BLaER1 treated with 17β-estradiol and CSF1 and Interleukin-3, amounts not matched to agents 10 nM and 100 nM (cell line): ENCODE results near the gene POLN.
A peak's percentile ranks its signal among the peaks of the same experiment; 100 is the strongest.

Experiments used
- H3K27ac ChIP-seq, 11 experiments: shearing (Covaris generic); formaldehyde crosslinking; 2 replicates each; pipeline ENCODE4 v1.8.1; 2022
- H3K27me3 ChIP-seq, 11 experiments: shearing (Covaris generic); formaldehyde crosslinking; 2 replicates each; pipeline ENCODE4 v1.8.1; 2022
- H3K36me3 ChIP-seq, 11 experiments: shearing (Covaris generic); formaldehyde crosslinking; 2 replicates each; pipeline ENCODE4 v1.8.1; 2022
- H3K4me1 ChIP-seq, 10 experiments: shearing (Covaris generic); formaldehyde crosslinking; 2 replicates each; pipeline ENCODE4 v1.8.1; 2022
- H3K4me2 ChIP-seq, 11 experiments: shearing (Covaris generic); formaldehyde crosslinking; 2 replicates each; pipeline ENCODE4 v1.8.1; 2022
- H3K4me3 ChIP-seq, 10 experiments: shearing (Covaris generic); formaldehyde crosslinking; 2 replicates each; pipeline ENCODE4 v1.8.1; 2022
- H3K9ac ChIP-seq, 11 experiments: shearing (Covaris generic); formaldehyde crosslinking; 2 replicates each; pipeline ENCODE4 v1.8.1; 2022
- H3K9me3 ChIP-seq, 11 experiments: shearing (Covaris generic); formaldehyde crosslinking; replicated peaks in 1 of 11; 2 replicates each; pipeline ENCODE4 v1.8.1; 2022
- H4K20me1 ChIP-seq, 11 experiments: shearing (Covaris generic); formaldehyde crosslinking; 2 replicates each; pipeline ENCODE4 v1.8.1; 2022
- Cebpa-rat ChIP-seq, 11 experiments: shearing (Covaris generic); IDR thresholded peaks; 2 replicates each; pipeline ENCODE4 v1.8.1; 2022

The POLN gene

DNA sequence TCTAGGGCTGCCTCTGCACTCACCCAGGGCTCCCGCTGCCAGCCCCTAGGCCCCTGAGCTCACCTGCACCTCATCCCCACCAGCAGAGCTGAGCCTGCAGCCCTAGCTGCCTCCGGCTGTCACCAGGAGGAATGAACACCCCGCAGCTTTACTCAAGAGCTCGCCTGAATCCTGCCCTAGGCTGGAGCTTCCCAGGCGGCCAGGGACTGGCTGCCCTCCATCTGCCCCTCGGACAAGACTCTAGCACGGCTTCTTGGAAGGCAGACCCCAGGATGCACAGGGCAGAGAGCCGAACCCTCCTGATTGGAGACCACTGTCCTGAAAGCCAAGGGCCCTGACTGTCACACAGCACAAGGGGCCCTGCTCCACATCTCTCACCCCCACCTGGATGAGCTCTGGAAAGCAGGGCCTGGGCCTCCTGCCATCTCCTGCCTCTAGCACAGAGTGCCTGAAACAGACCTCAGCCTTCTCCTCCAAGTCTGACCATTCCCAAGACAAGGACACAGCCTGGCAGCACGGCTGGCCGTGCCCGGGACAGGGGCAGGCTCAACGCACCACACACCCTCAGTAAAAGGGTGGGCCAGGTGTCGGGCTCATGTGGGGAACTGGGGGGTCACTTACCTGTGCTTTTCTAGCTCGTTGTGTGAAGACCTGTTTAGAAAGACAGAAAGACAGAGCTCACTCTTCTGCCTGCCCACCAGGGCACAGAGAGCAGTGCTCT lies 15.6 kb upstream of the POLN start:
- Histone ChIP-seq H3K9me3 (no peaks in the 10 kb centered on the region), H3K9ac (peak overlapping the region; percentile 11 to 97 (median 56); a peak in 20 of 22 replicates), H3K27me3 (no peaks in the 10 kb centered on the region), H3K27ac (peak overlapping the region in 10 of 11 experiments; percentile 8 to 72 (median 57); a peak in 16 of 22 replicates), H3K36me3 (peaks cover 17 to 76% (median 45%) of the 10 kb centered on the region in 11 experiments; a peak in 21 of 22 replicates), H3K4me3 (peak overlapping the region in 3 of 10 experiments; percentile 2 to 19 (median 5); a peak in 3 of 20 replicates), H3K4me2 (peak overlapping the region; percentile 57 to 98 (median 73)), H4K20me1 (peaks cover 72 to 86% (median 85%) of the 10 kb centered on the region in 11 experiments), H3K4me1 (peaks cover 48 to 60% (median 53%) of the 10 kb centered on the region in 10 experiments)
- no peak for TF ChIP-seq Cebpa-rat (IDR thresholded peaks at IDR 0.05)

GRCh38 chr4:2256781-2257191 lies 14.9 kb upstream of the POLN start:
- TF ChIP-seq Cebpa-rat (IDR thresholded peaks at IDR 0.05): no peak
- Histone ChIP-seq H3K9ac (peak overlapping the region; percentile 11 to 97 (median 56); a peak in 20 of 22 replicates), H4K20me1 (peaks cover 77 to 93% (median 86%) of the 10 kb centered on the region in 11 experiments), H3K4me3 (peak overlapping the region in 3 of 10 experiments; percentile 2 to 19 (median 5); a peak in 3 of 20 replicates), H3K9me3 (no peaks in the 10 kb centered on the region), H3K4me2 (peak overlapping the region; percentile 57 to 98 (median 73)), H3K27ac (peak overlapping the region in 10 of 11 experiments; percentile 31 to 72 (median 57); a peak in 19 of 22 replicates), H3K4me1 (peaks cover 48 to 59% (median 53%) of the 10 kb centered on the region in 10 experiments), H3K27me3 (no peaks in the 10 kb centered on the region), H3K36me3 (peaks cover 17 to 83% (median 51%) of the 10 kb centered on the region in 11 experiments; a peak in 21 of 22 replicates)

GRCh38 chr4:2256156-2256731 lies 14.3 kb upstream of the POLN start:
- Histone ChIP-seq H3K27me3 (no peaks in the 10 kb centered on the region), H3K4me1 (peaks cover 48 to 59% (median 53%) of the 10 kb centered on the region in 10 experiments), H3K36me3 (peaks cover 22 to 88% (median 55%) of the 10 kb centered on the region in 11 experiments; a peak in 21 of 22 replicates), H3K27ac (peak overlapping the region in 10 of 11 experiments; percentile 31 to 72 (median 57); a peak in 17 of 22 replicates), H3K4me2 (peak overlapping the region; percentile 57 to 98 (median 73)), H3K9ac (peak overlapping the region in 10 of 11 experiments; percentile 11 to 97 (median 57); a peak in 15 of 22 replicates), H3K9me3 (no peaks in the 10 kb centered on the region), H4K20me1 (peaks cover 77 to 98% (median 87%) of the 10 kb centered on the region in 11 experiments), H3K4me3 (peak overlapping the region in 1 of 10 experiments; percentile 5; a peak in 1 of 20 replicates)
- no peak for TF ChIP-seq Cebpa-rat (IDR thresholded peaks at IDR 0.05)

DNA sequence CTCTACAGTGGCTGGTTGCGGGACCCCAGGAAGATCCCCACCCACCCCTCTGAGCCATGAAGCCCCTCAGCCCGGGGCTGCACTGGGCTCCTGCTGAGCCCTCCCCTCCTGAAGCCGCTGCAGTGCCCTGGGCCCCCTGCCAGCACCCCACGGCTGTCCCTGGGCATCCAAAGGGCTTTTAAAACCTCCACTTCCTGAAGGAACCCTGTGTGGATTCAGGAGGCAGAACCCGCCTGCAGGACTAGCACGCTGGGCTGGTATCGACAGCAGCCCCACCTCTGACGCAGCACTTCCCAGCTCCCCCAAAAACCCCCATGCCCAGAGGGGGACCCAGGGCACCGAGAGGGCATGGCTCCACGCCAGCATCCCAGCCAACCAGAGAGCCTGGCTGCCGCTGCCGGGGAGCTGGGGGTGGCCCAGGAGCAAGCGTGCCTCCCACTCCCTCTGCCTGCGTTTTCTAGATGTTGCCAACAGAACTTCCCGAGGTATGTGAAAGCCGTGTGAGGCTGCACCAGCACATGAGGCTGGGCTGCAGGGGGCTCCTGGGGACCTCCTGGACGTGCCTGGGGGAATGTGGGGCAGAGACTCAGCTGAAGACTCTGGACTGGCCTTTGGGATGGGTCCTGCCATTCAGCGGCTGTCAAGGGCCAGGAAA lies 13.7 kb upstream of the POLN start:
- Histone ChIP-seq H3K27ac (peak overlapping the region in 6 of 11 experiments; percentile 41 to 72 (median 60); a peak in 9 of 22 replicates), H3K9me3 (no peaks in the 10 kb centered on the region), H3K36me3 (peaks cover 26 to 95% (median 61%) of the 10 kb centered on the region in 11 experiments; a peak in 21 of 22 replicates), H3K27me3 (no peaks in the 10 kb centered on the region), H3K9ac (peak overlapping the region in 7 of 11 experiments; percentile 11 to 97 (median 54); a peak in 7 of 22 replicates), H4K20me1 (peaks cover 72 to 98% (median 85%) of the 10 kb centered on the region in 11 experiments), H3K4me1 (peaks cover 44 to 54% (median 50%) of the 10 kb centered on the region in 10 experiments), H3K4me3 (no peak overlapping the region), H3K4me2 (peak overlapping the region in 9 of 11 experiments; percentile 57 to 98 (median 73); a peak in 14 of 22 replicates)
- TF ChIP-seq Cebpa-rat (IDR thresholded peaks at IDR 0.05): no peak

GRCh38 chr4:2254665-2255500 lies 13.0 kb upstream of the POLN start:
- H3K27ac ChIP-seq: no peak overlapping the region
- TF ChIP-seq Cebpa-rat (IDR thresholded peaks at IDR 0.05): no peak
- no peaks in the 10 kb centered on the region for H3K9me3 ChIP-seq
- H3K27me3 ChIP-seq: no peaks in the 10 kb centered on the region
- H3K4me1 ChIP-seq: peaks cover 36 to 47% (median 42%) of the 10 kb centered on the region in 10 experiments
- H3K36me3 ChIP-seq: peaks cover 33 to 97% (median 65%) of the 10 kb centered on the region in 11 experiments
- no peak overlapping the region for H3K4me2 ChIP-seq
- no peak overlapping the region for H3K4me3 ChIP-seq
- peaks cover 65 to 98% (median 84%) of the 10 kb centered on the region in 11 experiments for H4K20me1 ChIP-seq
- 0 out of 22 replicates have a peak overlapping the region, but pooled peaks of 1 of the 11 experiments have one; percentile 4 for H3K9ac ChIP-seq

DNA sequence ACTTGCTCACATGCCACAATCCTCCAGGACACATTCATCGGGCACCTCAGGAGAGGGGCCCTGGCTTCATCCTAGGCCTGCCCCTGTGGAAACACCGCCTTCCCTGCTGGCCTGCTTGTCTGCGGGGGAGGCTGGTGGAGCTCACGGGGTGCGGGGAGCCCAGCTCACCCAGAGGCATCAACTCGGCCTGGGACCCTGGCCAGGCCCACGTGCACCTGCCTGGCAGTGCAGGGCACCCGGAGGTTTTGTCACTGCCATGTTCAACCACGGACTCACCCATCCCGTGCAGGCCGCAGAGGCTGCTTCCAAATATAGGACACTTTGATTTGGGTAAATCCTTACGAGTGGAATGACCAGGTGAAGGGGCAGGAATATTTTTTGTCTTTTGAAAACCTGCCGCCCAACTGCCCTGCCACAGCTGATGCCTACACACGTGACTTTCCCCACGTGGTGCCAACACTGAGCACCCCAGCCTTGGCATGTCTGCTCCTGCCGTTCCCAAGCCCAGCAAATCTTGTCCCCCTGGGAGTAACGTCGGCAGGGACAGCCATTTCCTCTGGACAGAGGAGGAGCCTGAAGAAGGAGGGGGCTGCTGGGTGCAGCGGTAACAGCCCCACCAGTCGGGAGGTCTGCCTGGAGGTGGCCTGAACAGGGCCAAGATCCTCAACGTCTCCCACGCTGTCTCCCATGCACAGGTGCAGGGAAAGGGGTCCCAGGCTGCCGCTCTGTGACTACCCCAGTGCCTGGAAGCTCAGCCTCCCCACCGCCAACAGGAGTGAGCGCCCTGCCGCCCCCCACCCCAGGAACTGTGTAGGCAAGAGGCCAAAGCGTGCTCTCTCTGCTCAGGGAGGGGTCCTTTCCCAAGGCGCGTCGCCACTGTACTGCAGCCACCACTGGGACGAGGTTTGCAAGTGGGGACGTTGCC lies 11.5 kb upstream of the POLN start:
- Histone ChIP-seq H3K36me3 (peaks cover 36 to 97% (median 72%) of the 10 kb centered on the region in 11 experiments), H3K9ac (peak overlapping the region in 2 of 11 experiments; percentile 30 to 33; a peak in 3 of 22 replicates), H3K9me3 (no peaks in the 10 kb centered on the region), H4K20me1 (peaks cover 51 to 98% (median 77%) of the 10 kb centered on the region in 11 experiments), H3K4me2 (no peak overlapping the region), H3K27me3 (no peaks in the 10 kb centered on the region), H3K27ac (no peak overlapping the region), H3K4me3 (no peak overlapping the region), H3K4me1 (peaks cover 25 to 32% (median 28%) of the 10 kb centered on the region in 10 experiments)
- no peak for TF ChIP-seq Cebpa-rat (IDR thresholded peaks at IDR 0.05)

DNA sequence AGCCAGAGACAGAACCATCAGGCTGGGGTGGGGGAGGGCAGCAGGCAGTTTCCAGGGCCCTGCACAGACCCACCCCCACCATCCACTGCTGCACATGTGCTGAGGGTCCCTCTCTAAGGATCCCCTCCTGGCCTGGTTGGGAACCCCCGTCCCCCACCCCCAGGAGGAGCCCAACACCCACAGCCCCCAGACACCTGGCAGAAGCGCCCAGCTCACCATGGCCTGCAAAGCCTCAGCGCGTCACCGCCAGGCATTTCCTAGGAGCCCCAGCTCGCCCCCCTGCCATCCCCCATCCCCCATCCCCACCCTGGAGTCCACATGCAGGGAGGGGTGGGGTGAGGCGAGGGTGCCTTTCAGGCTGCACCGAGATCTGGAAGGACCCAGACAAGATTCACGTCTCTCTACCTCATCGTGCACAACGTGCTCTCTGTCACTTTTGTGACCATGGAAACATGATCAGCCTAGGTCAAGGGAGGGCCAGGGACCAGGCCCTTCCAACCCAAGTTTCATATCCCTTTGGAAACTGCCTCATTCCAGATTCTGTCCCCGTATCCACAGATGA lies 10.7 kb upstream of the POLN start:
- peaks cover 36 to 97% (median 73%) of the 10 kb centered on the region in 11 experiments for H3K36me3 ChIP-seq
- H3K9ac ChIP-seq: peak overlapping the region in 2 of 11 experiments; percentile 30 to 34; a peak in 2 of 22 replicates
- TF ChIP-seq Cebpa-rat (IDR thresholded peaks at IDR 0.05): no peak
- no peak overlapping the region for H3K4me2 ChIP-seq
- no peaks in the 10 kb centered on the region for H3K27me3 ChIP-seq
- peaks cover 17 to 24% (median 20%) of the 10 kb centered on the region in 10 experiments for H3K4me1 ChIP-seq
- no peaks in the 10 kb centered on the region for H3K9me3 ChIP-seq
- H4K20me1 ChIP-seq: peaks cover 43 to 98% (median 69%) of the 10 kb centered on the region in 11 experiments; a peak in 21 of 22 replicates
- H3K27ac ChIP-seq: no peak overlapping the region
- H3K4me3 ChIP-seq: no peak overlapping the region
